Lung (tissue), 12 donors: ENCODE data around the gene GRIK2. TPM values are rescaled to one million over a fixed set of nuclear protein-coding genes. Genes with fewer than 3 reads are reported as not detected.

ENCODE experiments used
- ATAC-seq: fragments of 200-7000 bp; cut with Tn5 transposase; one replicate; pipeline ENCODE4 v1.9.1; 2020; ENCODE audit warnings: moderate number of reproducible peaks; ENCODE audit not compliant: insufficient read depth, low FRiP score
- DNase-seq, 3 donors: peaks; one replicate each; pipeline ENCODE4 v3.0.0-alpha.2; 2013 to 2017
- H3K27ac ChIP-seq, 2 donors: one replicate each; pipeline ENCODE4 v1.5.1; 2013; ENCODE audit warnings: mild to moderate bottlenecking in 2 of 2, moderate library complexity in 2 of 2, control low read depth in 1 of 2, inconsistent platforms in 1 of 2, low read depth in 1 of 2, low read length in 1 of 2
- H3K27me3 ChIP-seq, 3 donors: one replicate each; pipeline ENCODE4 v1.5.1; 2013; ENCODE audit warnings: low read length in 2 of 3; ENCODE audit not compliant: control insufficient read depth in 3 of 3, insufficient read depth in 3 of 3
- H3K36me3 ChIP-seq, 4 donors: one replicate each; pipeline ENCODE4 v1.5.1; 2013; ENCODE audit warnings: low read length in 4 of 4, mild to moderate bottlenecking in 1 of 4, moderate library complexity in 1 of 4; ENCODE audit not compliant: control insufficient read depth in 4 of 4, insufficient read depth in 4 of 4
- H3K4me1 ChIP-seq, 5 donors: one replicate each; pipeline ENCODE4 v1.5.1; 2013; ENCODE audit warnings: low read length in 5 of 5, mild to moderate bottlenecking in 2 of 5, moderate library complexity in 1 of 5; ENCODE audit not compliant: control insufficient read depth in 5 of 5, insufficient read depth in 5 of 5
- H3K4me3 ChIP-seq: one replicate; pipeline ENCODE4 v1.5.1; 2013; ENCODE audit warnings: mild to moderate bottlenecking, control low read depth, moderate library complexity
- H3K9ac ChIP-seq, 2 donors: one replicate each; pipeline ENCODE4 v1.5.1; 2013; ENCODE audit warnings: low read length in 2 of 2, control low read depth in 1 of 2; ENCODE audit not compliant: insufficient read depth in 1 of 2
- H3K9me3 ChIP-seq, 4 donors: one replicate each; pipeline ENCODE4 v1.5.1; 2013; ENCODE audit warnings: low read length in 3 of 4, mild to moderate bottlenecking in 1 of 4, moderate library complexity in 1 of 4; ENCODE audit not compliant: control insufficient read depth in 4 of 4, insufficient read depth in 3 of 4
- WGBS, 2 donors: extraction: QIAGEN DNeasy Blood & Tissue Kit; methylation state at CpG; one replicate each; pipeline ENCODE4 v1.1.7; 2013; 5-methylcytosine and 5-hydroxymethylcytosine counted together
- polyA plus RNA-seq, 2 donors: library from polyadenylated mRNA; stranded (reverse); fragments of 200-250 nt; gene quantifications; one replicate each; pipeline ENCODE4 v1.2.1, GENCODE V29; 2013
- total RNA-seq, 2 donors: library from RNA; depleted of rRNA in 1 of 2; stranded (reverse); fragments of >200 nt in 1 of 2; gene quantifications; one replicate each; pipeline ENCODE4 v1.2.1, GENCODE V29; 2014 to 2021
- TF ChIP-seq, protein P1 (sequence below): IDR thresholded peaks from 2 replicates; pipeline ENCODE4 v1.5.1; 2012; ENCODE audit warnings: mild to moderate bottlenecking; ENCODE audit errors: control extremely low read depth, extremely low read depth
- donor health status: control.
- donor health status: control.
- donor health status: Bipolar disorder and iron deficiency.
- donor health status: healthy.
- donor health status: DM: yes; HTN: yes; CAD: no.

The GRIK2 gene
- total and polyA plus RNA-seq, 4 donors = 0.09 to 5.1 (median 0.67) TPM

DNA sequence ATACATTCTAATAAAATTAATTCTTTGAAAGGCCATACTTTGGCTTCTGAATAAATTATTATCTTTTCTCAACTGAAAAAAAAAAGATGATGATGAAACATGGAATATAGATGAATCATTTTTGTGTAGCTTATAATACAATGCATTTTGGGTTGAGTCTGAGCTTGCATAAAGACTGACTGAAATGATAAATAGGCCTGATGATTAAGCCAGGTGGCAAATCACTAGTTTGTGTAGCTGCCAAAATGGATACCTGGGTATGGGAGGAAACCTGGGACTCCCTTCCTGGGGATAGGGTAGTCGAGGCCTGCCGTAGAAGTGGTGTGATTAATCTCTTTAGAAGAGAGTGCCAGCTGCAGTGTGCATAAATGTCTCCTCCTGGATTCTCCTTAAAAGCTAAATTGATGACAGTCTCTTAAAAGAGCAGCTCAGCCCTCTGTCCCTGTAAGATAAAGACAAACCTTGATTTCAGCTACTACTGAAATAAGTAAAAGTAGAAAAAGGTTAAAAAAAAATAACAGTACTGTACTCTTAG, 275.1 kb downstream of the GRIK2 start:
- Histone ChIP-seq H3K9ac (no peak overlapping the region), H3K4me1 (no peaks in the 10 kb centered on the region), H3K9me3 (no peaks in the 10 kb centered on the region), H3K27ac (no peak overlapping the region), H3K36me3 (no peaks in the 10 kb centered on the region), H3K4me3 (no peak overlapping the region), H3K27me3 (no peaks in the 10 kb centered on the region)
- ATAC-seq = no peak
- DNase-seq = no peak
- WGBS, 2 donors = 43 to 73% methylated on average over 2 of the region's 2 CpGs
- TF ChIP-seq, protein P1, sequence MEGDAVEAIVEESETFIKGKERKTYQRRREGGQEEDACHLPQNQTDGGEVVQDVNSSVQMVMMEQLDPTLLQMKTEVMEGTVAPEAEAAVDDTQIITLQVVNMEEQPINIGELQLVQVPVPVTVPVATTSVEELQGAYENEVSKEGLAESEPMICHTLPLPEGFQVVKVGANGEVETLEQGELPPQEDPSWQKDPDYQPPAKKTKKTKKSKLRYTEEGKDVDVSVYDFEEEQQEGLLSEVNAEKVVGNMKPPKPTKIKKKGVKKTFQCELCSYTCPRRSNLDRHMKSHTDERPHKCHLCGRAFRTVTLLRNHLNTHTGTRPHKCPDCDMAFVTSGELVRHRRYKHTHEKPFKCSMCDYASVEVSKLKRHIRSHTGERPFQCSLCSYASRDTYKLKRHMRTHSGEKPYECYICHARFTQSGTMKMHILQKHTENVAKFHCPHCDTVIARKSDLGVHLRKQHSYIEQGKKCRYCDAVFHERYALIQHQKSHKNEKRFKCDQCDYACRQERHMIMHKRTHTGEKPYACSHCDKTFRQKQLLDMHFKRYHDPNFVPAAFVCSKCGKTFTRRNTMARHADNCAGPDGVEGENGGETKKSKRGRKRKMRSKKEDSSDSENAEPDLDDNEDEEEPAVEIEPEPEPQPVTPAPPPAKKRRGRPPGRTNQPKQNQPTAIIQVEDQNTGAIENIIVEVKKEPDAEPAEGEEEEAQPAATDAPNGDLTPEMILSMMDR = no peak

DNA sequence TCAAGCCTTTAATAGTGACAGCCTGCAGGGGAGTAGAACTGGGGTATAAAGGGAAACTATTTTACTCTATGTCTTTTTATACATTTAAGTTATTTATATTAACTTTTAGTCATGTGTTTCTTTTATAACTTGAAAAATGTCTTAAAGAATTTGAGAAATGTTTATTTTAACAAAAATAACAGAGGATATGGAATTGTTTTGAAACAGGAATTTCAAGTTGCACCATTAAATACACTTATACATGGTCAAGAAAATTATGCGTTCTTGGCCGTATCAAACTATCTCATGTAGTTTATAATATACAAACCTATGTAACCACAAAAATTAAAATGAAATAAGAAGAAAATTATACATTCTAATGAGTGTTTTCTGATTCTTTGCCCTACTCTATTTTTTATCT, 282.7 kb downstream of the GRIK2 start:
- no peaks in the 10 kb centered on the region for H3K27me3 ChIP-seq
- TF ChIP-seq, protein P1 = no peak
- no peak overlapping the region for H3K9ac ChIP-seq
- H3K4me1 ChIP-seq = no peaks in the 10 kb centered on the region
- DNase-seq = peak in 1 of 3 donors; percentile 1
- no peak overlapping the region for H3K4me3 ChIP-seq
- H3K36me3 ChIP-seq = no peaks in the 10 kb centered on the region
- H3K9me3 ChIP-seq = no peaks in the 10 kb centered on the region
- no peak for ATAC-seq
- 68 to 88% methylated on average over 2 of the region's 2 CpGs for WGBS, 2 donors
- no peak overlapping the region for H3K27ac ChIP-seq

DNA sequence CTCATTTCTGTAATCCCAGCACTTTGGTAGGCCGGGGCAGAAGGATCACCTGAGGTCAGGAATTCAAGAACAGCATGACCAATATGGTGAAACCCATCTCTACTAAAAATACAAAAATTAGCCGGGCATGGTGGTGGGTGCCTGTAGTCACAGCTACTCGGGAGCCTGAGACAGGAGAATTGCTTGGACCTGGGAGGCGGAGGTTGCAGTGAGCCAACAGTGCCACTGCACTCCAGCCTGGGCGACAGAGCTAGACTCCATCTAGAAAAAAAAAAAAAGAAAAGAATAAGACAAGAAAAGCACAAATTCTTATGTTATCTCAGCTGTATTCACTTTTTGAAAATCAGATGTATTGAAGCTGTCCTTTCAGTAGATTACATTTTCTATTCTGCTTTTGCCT, 289.4 kb downstream of the GRIK2 start:
- ATAC-seq (no peak), DNase-seq (no peak)
- no peak overlapping the region for H3K4me3 ChIP-seq
- WGBS, 2 donors = 82 to 96% methylated on average over 5 of the region's 5 CpGs
- TF ChIP-seq, protein P1 = no peak
- no peak overlapping the region for H3K9ac ChIP-seq
- H3K36me3 ChIP-seq = no peaks in the 10 kb centered on the region
- H3K4me1 ChIP-seq = no peaks in the 10 kb centered on the region
- no peaks in the 10 kb centered on the region for H3K9me3 ChIP-seq
- no peak overlapping the region for H3K27ac ChIP-seq
- H3K27me3 ChIP-seq = no peaks in the 10 kb centered on the region

DNA sequence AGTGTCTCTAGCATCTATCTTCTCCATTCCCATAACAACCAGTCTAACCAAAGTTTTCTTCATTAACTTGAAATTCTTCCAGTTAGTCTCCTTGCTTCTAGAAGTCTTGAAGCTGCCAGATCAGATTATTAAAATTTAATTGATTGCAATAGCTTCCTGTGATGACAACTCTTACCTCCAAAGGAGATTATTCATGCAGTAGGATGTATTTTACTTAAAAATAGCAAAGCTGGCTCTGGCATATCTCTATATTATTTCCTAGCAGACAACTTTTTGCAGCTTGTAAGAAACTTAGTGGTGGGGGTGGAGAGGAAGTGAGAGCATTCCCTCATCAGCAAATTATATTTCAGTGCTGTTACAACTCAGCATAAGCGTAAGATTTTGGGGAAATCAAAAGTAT, 290.4 kb downstream of the GRIK2 start:
- Histone ChIP-seq H3K36me3 (no peaks in the 10 kb centered on the region), H3K27me3 (no peaks in the 10 kb centered on the region), H3K27ac (no peak overlapping the region), H3K9ac (no peak overlapping the region), H3K4me1 (no peaks in the 10 kb centered on the region), H3K9me3 (no peaks in the 10 kb centered on the region), H3K4me3 (no peak overlapping the region)
- ATAC-seq (no peak), DNase-seq (no peak)
- WGBS, 2 donors = 73 to 75% methylated on average over 1 of the region's 1 CpG
- TF ChIP-seq, protein P1 = no peak
